NB4 (cell line): ENCODE data around the gene OGDHL.
A peak's percentile ranks its signal among the peaks of the same experiment; 100 is the strongest.

Experiments
- DNase-seq: peaks from one replicate; pipeline ENCODE4 v3.0.0; 2010; ENCODE audit warnings: low read depth
- H3K4me3 ChIP-seq: one replicate; pipeline ENCODE4 v1.5.1; 2011; ENCODE audit warnings: mild to moderate bottlenecking, low read depth, low read length, moderate library complexity
- CTCF ChIP-seq: IDR thresholded peaks from one replicate; pipeline ENCODE4 v1.5.1; 2012; ENCODE audit warnings: low read depth, low read length
- MAX ChIP-seq: IDR thresholded peaks from 2 replicates; pipeline ENCODE4 v1.6.1; 2011; ENCODE audit warnings: low read depth, low read length
- MYC ChIP-seq: IDR thresholded peaks from 2 replicates; pipeline ENCODE4 v1.6.1; 2011; ENCODE audit warnings: low read depth, low read length
- POLR2A ChIP-seq: IDR thresholded peaks from 2 replicates; pipeline ENCODE4 v1.6.1; 2011; ENCODE audit warnings: mild to moderate bottlenecking; ENCODE audit not compliant: insufficient read length; ENCODE audit errors: extremely low read depth

OGDHL gene

GRCh38 chr10:49761789-49762565 is at the start of gene OGDHL:
Gene OGDHL, minus strand, starts transcription at chr10:49762323. Its CDS starts 3,731 bp downstream, at chr10:49758592.
- peak within 1 kb of the TSS; percentile 49 for H3K4me3 ChIP-seq
- peak; percentile 80 for DNase-seq
- TF ChIP-seq POLR2A = peak; percentile 42
- no peak for TF ChIP-seq CTCF
- peak; percentile 96 for TF ChIP-seq MAX
- peak; percentile 71 for TF ChIP-seq MYC

- no peak overlapping the region for H3K4me3 ChIP-seq
- TF ChIP-seq MAX (no peak), POLR2A (no peak), CTCF (no peak)
- DNase-seq = no peak
These were observed 41.9 kb upstream of the OGDHL start for GRCh38 chr10:49803988-49804387.

GRCh38 chr10:49798275-49798674 is 36.2 kb upstream of the OGDHL start:
- TF ChIP-seq CTCF (no peak), MAX (no peak), MYC (no peak), POLR2A (no peak)
- no peak overlapping the region for H3K4me3 ChIP-seq
- no peak for DNase-seq

- DNase-seq = no peak
- H3K4me3 ChIP-seq = no peak overlapping the region
- TF ChIP-seq POLR2A (no peak), MYC (no peak), MAX (no peak), CTCF (no peak)
These were observed 29.0 kb upstream of the OGDHL start for GRCh38 chr10:49791100-49791499.

- TF ChIP-seq MYC (no peak), CTCF (no peak), POLR2A (no peak), MAX (no peak)
- no peak for DNase-seq
- no peak overlapping the region for H3K4me3 ChIP-seq
These were observed 22.6 kb upstream of the OGDHL start for GRCh38 chr10:49784681-49785080.
